ENCODE data around the gene TGIF2. TPM values are rescaled to one million over a fixed set of nuclear protein-coding genes. Genes with fewer than 3 reads are reported as not detected.

Gene TGIF2
- total RNA-seq, 1 donor = 3.1 TPM

DNA sequence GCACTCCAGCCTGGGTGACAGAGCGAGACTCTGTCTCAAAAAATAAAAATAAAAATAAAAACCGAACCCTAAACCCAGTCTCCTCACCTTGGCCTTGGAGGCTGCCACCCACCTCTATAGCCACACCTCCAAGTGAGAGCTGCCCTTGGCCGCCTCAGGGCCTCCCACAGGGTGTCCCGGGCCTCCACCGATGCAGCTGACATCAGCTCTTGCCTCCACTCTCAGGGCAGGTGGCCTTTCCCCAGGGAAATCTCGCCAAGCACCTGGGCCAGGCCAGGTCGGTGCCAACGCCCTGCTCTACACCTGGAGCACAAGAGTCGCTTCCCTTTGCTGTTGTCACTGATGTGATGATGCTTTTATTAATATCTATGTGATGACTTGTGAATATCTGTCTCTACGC, 41.0 kb upstream of the TGIF2 start:
- DNase-seq (ENCODE audit: low read depth) = no peak
- TF ChIP-seq, protein P1, sequence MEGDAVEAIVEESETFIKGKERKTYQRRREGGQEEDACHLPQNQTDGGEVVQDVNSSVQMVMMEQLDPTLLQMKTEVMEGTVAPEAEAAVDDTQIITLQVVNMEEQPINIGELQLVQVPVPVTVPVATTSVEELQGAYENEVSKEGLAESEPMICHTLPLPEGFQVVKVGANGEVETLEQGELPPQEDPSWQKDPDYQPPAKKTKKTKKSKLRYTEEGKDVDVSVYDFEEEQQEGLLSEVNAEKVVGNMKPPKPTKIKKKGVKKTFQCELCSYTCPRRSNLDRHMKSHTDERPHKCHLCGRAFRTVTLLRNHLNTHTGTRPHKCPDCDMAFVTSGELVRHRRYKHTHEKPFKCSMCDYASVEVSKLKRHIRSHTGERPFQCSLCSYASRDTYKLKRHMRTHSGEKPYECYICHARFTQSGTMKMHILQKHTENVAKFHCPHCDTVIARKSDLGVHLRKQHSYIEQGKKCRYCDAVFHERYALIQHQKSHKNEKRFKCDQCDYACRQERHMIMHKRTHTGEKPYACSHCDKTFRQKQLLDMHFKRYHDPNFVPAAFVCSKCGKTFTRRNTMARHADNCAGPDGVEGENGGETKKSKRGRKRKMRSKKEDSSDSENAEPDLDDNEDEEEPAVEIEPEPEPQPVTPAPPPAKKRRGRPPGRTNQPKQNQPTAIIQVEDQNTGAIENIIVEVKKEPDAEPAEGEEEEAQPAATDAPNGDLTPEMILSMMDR (IDR thresholded peaks at IDR 0.05; ENCODE audit: insufficient read depth, low read length) = no peak
- no peak overlapping the region for H3K4me3 ChIP-seq (ENCODE audit: low read depth, low read length)

DNA sequence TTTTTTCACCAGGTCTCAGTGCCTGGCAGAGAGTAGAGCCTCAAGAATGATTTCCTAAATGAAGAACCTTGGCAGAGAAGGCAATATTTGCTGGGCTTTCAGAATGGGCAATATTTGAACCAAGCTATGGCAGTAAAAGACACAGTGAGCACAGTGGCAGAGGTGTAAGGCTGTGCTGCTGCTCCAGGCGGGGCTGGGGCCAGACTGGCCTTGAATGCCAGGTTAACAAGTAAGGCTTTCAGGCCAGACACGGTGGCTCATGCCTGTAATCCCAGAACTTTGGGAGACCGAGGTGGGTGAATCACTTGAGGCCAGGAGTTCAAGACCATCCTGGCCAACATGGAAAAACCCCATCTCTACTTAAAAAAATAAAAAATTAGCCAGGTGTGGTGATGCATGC, 40.6 kb upstream of the TGIF2 start:
- no peak for DNase-seq (ENCODE audit: low read depth)
- TF ChIP-seq, protein P1 (IDR thresholded peaks at IDR 0.05; ENCODE audit: insufficient read depth, low read length) = no peak
- no peak overlapping the region for H3K4me3 ChIP-seq (ENCODE audit: low read depth, low read length)

DNA sequence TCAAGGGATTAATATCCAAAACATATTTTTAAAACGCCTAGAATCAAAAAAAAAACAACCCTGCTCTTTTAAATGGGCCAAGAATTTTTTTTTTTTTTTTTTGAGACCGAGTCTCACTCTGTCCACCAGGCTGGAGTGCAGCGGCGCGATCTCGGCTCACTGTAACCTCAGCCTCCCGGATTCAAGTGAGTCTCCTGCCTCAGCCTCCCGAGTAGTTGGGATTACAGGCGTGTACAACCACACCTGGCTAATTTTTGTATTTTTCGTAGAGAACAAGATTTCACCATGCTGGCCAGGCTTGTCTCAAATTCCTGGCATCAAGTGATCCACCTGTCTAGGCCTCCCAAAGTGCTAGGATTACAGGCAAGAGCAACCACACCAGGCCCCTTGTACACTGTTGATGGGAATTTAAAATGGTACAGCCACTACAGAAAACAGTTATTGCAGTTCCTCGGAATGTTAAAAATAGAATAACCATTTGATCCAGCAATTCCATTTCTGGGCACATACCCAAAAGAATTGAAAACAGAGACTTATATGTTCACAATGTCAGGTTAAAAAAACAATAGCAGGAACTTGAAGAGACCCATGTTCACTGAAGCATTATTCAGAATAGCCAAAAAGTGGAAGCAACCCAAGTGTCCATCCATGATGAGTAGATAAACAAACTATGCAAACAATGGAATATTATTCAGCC, 35.2 kb upstream of the TGIF2 start:
- no peak overlapping the region for H3K4me3 ChIP-seq (ENCODE audit: low read depth, low read length)
- peak; percentile 90 for DNase-seq (ENCODE audit: low read depth)
- TF ChIP-seq, protein P1 (IDR thresholded peaks at IDR 0.05; ENCODE audit: insufficient read depth, low read length) = peak; percentile 0

DNA sequence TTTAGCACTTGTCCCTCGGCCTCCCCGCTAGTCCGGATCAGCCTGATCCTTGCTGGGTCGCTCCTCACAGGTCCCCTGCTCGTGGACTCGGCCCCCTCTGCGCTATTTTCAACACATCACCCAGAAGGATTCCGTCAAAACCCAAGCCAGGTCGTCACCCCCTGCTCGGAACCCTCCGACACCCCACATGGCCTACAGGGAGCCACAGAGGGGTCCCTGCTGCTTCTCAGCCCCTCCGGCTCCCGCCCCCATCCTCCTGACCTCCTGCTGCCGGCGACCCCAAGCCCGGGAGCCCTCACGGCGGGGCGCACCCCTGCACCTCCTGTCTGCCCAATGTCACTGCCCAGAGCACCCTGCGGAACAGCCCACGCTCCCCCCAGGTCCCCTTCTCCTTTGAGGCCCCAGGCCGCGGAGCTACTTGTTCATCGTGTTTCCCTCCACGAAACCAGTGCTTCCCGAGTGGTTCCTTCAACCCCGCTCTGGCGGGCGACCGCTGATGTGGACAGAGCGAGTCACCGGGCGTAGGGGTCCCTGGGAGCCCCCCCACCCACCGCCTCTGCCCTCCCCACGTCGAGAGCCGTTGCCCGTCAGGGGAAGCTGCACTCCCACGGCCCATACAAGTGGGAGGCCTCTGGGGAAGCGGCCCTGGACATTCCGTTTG, 32.7 kb upstream of the TGIF2 start:
- H3K4me3 ChIP-seq (ENCODE audit: low read depth, low read length) = peak overlapping the region; percentile 86
- DNase-seq (ENCODE audit: low read depth) = no peak
- TF ChIP-seq, protein P1 (IDR thresholded peaks at IDR 0.05; ENCODE audit: insufficient read depth, low read length) = no peak

DNA sequence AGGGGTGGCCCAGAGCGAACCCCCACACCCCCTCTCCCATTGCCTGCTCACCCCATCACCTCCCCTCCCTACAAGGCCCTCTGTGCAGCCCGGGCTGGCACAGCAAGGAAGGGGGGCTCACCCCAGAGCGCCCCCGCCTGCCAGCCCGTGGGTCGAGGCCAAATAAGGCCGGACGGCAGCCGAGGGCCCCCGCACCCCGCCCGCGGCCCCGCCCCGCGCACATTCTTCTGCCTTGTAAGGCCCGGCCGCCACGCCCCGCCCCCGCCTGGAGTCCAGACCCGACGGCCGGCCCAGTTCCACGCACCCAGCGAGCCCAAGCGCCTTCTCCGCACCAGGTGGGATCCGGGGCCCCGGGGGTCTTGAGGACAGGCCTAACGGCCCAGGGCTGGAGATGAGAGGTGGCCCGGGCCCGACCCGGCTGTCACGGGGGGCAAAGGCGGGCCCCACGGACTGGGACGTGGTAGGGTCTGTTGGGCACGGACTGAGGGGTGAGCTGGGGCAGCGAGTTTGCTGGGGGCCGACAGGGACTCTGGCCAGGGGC, 32.1 kb upstream of the TGIF2 start, which contains the start of gene MYL9:
TSS of gene MYL9 (plus strand) at position 293 of the 541 bp plus-strand sequence. CDS start 3,366 bp downstream, outside the sequence.
- TF ChIP-seq, protein P1 (IDR thresholded peaks at IDR 0.05; ENCODE audit: insufficient read depth, low read length) = no peak
- DNase-seq (ENCODE audit: low read depth) = peak; percentile 57
- peak within 1 kb of the TSS; percentile 86 for H3K4me3 ChIP-seq (ENCODE audit: low read depth, low read length)

DNA sequence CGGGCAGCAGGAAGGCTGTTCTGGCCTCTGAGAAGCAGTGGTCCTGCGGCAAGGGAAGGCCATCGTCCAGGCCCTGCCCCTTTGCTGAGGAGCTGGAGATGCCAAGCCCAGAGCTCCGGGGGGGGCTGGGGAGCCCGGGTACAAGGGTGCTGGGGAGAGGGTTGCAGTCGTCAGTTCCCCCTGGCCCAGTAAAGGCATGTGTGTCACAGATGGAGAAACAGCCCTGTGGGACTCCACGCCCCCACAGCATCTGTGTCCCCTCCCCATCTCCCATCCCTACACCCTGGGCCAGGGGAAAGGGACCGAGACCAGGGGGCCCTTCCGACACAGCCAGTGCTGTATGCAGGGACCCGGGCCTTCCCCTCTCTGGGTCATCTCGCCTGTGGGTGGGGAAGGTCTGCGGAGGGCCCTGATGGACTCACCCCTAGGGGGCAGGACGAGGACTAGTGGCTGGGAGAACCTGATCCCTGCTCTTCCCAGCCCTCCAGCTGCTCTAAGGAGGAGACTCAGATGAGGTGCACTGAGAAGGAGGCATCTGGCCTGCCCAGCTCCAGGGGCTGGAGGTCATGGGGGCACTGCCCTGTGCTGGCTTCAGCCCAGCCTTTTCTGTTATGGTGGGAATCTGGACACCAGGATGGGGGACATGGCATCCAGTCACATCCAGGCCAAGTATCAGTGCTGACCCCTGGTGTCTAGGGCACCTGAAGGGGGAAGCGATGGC, 31.5 kb upstream of the TGIF2 start:
- TF ChIP-seq, protein P1 (IDR thresholded peaks at IDR 0.05; ENCODE audit: insufficient read depth, low read length) = peak; percentile 69
- peak overlapping the region; percentile 86 for H3K4me3 ChIP-seq (ENCODE audit: low read depth, low read length)
- peak; percentile 51 for DNase-seq (ENCODE audit: low read depth)

Measured in fibroblast of the aortic adventitia (primary cell).